Kidney glomerular epithelial cell (primary cell): ENCODE results near the gene OS9.
"Not testable (repeated sequence)": the region's sequence is repeated elsewhere in the genome, so short reads cannot be mapped to it uniquely, and the experiment has no call there.

Experiments
- DNase-seq: peaks from one replicate; lab custom pipeline; 2025; lab: John Stamatoyannopoulos, UW

Gene OS9

DNA sequence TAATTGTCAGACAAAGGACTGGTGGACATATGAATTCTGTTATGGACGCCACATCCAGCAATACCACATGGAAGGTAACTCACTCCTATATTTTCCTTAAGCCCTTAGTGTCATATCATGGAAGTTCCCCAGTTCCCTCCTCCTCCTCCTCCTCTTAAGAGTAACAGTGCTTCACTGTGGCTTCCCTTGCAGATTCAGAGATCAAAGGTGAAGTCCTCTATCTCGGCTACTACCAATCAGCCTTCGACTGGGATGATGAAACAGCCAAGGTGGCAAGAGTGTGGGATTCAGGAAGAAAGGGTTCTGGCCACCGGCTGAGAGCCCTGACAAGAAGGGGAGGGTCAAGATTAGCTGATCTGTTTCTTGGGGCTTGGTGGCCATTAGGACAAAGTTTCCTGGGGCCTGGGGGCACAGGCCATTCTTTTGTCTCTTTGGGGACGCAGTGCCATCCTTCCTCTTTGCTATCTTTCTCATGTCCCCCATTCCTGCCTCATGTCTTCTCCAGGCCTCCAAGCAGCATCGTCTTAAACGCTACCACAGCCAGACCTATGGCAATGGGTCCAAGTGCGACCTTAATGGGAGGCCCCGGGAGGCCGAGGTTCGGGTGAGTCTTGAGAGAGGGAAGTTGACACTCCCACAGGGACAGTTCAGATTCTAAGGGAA lies 2.0 kb downstream of the OS9 start:
- no peak for DNase-seq

DNA sequence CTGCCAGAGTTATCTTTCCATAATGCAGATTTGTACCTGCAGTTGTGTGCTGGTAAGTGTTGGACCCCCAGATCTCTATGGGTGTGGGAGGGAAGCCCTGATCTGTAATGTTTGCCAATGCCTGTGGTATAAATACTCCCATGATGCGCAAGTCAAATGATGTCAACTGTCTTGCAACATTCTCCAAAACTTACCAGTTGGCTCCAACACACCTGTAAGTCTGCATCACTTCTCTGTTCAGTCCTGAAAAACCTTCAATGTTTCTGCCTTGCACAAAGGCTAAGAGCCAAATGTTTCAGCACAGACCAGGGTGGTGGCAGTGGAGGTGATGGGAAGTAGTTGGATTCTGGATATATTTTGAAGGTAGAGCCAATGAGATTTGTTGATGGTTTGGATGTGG lies 3.1 kb downstream of the OS9 start:
- no peak for DNase-seq

DNA sequence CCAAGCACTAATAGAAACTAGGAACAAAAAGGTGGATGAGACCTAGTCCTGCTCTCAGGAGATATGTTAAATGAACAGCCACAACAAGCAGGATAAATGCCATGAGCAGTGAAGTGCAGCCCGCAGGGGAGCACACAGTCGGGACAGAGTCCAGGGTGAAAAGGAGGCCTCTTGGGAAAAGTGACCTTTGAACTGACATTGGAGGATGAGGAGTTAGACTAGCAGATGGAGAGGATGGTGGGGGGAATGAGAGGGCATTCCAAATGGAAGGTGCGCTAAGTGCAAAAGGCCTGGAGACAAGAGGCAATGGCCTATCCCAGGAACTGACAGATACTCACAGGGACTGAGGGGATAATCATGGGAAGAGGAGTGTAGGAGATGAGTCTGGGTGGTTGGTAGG lies 4.5 kb downstream of the OS9 start:
- DNase-seq, result no peak

DNA sequence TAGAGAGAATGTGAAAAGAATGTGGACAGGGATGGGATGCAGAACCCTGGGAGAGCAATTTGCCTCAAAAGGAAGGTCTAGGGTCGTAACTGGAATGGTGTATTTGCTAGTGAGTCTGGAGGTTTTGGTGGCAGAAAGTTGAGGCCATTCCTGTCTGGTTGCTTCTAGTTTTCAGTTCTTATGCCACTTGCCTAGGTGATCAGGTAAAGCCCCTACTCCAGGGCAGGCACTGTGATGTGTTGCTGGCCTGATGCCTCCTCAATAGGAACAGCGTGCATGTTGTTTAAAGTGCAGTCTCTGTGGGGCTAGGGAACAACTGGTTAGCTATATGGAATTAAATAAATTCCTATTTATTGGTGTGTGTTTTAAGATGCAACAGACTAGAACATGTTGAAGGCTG lies 6.4 kb downstream of the OS9 start:
- DNase-seq, result no peak

DNA sequence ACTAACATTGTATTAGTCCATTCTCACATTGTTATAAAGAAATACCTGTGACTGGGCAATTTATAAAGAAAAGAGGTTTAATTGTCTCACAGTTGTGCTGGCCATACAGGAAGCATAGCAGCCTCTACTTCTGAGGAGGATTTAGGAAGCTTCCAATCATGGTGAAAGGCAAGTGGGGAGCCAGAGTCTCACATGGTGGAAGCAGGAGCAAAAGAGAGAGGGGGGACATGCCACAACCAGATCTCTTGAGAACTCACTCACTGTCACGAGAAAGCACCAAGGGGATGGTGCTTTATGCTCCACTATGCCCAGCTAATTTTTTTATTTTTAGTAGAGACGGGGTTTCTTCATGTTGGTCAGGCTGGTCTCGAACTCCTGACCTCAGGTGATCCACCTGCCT lies 13.3 kb downstream of the OS9 start:
- no peak for DNase-seq

DNA sequence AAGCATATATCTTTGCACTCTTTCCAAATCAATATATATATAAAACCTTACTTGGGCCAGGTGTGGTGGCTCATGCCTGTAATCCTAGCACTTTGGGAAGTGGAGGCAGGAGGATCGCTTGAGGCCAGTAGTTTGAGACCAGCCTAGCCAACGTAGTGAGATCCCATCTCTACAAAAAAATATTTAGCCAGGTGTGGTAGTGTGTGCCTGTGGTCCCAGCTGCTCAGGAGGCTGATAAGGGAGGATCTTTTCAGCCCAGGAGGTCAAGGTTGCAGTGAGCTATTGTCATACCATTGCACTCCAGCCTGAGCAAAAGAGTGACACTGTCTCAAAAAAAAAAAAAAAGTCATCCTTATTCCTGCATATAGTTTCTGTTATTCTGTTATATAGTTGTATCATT lies 14.4 kb downstream of the OS9 start:
- no peak for DNase-seq

DNA sequence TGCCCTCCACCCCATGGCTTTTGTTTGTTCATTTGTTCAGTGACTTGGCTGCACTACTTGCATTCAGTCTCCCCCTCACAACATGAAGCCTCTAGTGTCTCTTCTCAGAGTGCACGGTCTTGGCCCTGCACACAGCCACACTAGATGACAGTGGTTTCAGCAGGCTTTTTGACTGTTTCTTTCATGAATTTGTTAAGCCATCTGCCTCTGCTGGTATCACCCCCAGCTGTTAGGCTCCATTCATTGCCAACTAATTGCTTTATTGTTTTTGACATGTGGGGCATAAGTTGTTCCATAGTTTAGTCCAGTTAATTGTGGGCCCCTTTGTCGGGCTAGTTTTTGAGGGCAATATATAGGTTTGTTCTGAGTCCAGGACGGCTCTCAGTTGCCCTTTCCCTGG lies 18.8 kb downstream of the OS9 start:
- DNase-seq, result no peak

DNA sequence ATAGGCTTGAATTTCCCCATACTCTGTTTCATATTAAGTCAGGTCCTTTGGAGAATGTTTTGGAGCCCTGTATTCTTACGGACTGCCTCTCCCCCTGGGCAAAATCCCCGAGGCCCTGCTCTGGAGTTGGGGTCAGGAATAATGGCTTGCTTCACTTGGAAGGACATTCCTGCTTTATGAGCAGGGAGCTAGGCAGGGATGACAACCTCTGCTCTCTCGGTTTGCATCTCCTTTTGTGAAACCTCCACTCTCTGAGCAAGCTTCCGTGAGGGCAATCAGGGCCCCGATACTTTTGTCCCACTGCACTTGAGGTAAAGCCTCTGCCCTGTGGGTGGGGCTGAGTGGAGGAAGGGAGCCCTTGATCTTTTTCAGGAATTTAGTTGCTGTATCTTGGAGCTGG lies 19.3 kb downstream of the OS9 start:
- DNase-seq, result no peak

DNA sequence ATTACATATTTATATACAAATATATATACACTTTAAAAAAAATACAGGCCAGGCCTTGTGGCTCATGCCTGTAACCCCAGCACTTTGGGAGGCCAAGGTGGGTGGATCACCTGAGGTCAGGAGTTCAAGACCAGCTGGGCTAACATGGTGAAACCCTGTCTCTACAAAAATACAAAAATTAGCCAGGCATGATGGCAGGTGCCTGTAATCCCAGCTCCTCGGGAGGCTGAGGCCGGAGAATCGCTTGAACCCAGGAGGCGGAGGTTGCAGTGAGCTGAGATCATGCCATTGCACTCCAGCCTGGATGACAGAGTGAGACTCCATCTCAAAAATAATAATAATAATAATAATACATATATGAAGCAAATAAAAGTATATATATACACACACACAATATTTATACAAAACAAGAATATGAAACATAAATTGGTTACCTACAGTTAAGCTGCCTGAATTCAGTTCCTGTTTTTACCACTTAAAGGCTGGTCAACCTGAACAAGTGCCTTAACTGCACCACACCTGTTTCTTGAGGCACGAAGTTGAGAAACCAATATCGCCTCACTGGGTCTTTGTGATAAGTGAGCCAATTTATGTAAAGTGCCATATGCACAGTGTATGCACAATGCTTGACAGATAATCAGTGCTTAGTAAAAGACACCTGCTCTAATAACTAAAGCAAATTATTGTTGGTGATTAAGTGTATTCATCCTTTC lies 21.3 kb downstream of the OS9 start:
- not testable (repeated sequence) for DNase-seq

DNA sequence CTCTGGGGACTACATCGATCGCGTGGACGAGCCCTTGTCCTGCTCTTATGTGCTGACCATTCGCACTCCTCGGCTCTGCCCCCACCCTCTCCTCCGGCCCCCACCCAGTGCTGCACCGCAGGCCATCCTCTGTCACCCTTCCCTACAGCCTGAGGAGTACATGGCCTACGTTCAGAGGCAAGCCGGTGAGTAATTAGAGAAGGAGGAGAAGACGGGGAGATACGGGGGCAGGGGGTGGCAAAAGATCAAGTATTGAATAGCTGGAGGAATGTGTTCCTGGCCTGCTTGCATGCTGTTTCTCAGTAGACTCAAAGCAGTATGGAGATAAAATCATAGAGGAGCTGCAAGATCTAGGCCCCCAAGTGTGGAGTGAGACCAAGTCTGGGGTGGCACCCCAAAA lies 21.9 kb downstream of the OS9 start:
- DNase-seq, result no peak

DNA sequence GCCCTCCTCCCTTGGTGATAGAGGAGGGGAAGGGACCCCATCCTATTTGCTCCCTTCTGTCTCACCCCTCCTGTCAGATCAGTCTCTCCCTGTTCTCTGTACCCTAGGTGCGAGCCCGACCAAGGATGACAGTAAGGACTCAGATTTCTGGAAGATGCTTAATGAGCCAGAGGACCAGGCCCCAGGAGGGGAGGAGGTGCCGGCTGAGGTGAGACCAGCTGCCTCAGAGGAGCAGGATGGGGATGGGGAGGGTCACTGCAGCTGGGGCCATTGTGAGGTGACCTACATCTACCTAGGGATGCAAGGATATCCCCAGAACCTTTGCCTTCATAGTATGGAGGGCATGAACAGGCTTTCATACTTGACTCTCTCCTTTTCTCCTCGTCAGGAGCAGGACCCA lies 22.4 kb downstream of the OS9 start:
- no peak for DNase-seq

DNA sequence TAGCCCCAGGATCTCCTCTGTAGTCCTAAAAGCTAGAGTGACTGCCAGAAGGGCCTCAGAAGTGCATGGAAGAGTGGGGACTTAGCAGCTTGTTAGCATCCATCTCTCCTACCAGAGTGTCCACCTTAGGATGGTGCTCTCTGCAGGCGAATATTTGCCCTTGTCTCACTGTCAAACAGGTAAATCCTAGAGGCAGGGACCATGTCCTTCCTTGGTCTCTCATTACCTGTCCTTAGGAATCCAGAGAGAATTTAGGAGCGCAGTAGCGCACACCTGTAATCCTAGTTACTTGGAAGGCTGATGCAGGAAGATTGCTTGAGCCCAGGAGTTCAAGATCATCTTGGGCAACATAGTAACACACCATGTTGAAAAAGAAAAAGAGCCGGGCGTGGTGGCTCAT lies 23.2 kb downstream of the OS9 start:
- DNase-seq, result no peak

DNA sequence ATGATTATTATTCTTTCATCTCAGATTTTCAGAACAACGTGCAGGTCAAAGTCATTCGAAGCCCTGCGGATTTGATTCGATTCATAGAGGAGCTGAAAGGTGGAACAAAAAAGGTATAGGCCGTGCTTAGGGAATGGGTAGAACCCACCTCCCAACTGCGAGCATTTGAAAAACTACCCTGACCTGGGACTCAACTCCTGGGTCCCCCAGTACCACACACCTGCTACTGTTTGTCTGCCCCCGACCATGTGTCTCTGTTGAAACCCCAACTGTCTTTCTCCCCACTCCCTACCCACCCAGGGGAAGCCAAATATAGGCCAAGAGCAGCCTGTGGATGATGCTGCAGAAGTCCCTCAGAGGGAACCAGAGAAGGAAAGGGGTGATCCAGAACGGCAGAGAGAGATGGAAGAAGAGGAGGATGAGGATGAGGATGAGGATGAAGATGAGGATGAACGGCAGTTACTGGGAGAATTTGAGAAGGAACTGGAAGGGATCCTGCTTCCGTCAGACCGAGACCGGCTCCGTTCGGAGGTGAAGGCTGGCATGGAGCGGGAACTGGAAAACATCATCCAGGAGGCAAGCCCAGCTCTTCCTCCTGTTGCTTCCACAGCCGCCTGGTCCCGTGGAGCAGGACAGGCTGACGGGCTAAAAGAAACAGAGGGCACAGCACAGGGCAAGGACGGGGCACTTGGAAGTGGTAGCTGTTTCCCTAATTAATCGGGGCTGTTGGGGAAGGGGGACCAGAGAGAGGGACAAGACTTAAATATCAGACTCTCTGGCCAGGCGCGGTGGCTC lies 24.1 kb downstream of the OS9 start:
- no peak for DNase-seq

DNA sequence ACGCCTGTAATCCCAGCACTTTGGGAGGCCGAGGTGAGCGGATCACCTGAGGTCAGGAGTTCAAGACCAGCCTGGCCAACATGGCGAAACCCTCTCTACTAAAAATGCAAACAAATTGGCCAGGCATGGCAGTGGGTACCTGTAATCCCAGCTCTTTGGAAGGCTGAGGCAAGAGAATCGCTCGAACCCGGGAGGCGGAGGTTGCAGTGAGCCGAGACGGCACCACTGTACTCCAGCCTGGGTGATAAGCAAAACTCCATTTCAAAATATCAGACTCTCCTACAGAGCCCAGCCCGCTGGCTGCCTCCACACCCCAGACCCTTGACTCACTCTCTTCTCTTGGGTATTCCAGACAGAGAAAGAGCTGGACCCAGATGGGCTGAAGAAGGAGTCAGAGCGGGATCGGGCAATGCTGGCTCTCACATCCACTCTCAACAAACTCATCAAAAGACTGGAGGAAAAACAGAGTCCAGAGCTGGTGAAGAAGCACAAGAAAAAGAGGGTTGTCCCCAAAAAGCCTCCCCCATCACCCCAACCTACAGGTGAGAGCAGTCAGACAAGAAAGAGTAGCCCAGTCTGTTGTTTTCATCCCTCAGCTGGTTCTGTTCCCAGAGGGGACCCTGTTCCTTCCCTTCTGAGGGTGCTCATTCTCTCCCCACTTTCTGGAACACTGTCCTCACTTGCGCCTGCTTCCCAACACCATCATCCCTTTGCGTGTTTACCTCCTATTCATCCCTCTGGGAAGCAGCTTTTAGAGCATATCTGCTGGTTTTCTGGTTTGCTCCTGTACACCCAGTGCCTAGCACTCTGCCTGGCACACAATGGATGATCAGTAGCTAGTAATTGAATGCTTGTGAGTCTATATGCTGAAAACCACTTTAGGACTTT lies 25.0 kb downstream of the OS9 start:
- no peak for DNase-seq

DNA sequence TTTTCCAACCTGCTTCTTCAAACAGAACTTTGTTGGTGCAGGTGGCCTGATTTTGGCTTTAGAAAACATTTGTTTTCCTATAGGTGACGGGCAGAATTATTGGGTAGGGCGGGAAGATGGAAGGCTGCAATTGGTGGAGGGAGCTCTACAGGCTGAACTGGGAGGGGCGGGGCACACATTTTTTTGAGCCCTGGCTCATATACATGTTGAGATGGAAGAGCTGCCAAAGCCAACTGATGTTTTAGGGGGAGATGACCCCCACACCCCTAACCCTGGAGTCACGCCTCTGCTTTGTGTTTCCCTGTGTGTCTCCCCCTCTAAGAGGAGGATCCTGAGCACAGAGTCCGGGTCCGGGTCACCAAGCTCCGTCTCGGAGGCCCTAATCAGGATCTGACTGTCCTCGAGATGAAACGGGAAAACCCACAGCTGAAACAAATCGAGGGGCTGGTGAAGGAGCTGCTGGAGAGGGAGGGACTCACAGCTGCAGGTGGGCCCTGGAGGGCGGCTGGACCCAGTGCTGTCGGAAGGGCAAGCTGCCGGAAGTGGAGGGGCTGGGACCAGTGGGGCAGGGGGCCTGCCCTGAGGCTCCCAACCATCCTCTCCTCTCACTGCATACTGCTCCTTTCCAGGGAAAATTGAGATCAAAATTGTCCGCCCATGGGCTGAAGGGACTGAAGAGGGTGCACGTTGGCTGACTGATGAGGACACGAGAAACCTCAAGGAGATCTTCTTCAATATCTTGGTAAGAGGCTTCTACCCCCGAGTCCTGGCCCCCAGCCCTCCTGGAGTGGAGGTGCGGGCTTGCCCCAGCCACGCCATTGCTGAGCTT lies 26.1 kb downstream of the OS9 start:
- DNase-seq, result no peak

DNA sequence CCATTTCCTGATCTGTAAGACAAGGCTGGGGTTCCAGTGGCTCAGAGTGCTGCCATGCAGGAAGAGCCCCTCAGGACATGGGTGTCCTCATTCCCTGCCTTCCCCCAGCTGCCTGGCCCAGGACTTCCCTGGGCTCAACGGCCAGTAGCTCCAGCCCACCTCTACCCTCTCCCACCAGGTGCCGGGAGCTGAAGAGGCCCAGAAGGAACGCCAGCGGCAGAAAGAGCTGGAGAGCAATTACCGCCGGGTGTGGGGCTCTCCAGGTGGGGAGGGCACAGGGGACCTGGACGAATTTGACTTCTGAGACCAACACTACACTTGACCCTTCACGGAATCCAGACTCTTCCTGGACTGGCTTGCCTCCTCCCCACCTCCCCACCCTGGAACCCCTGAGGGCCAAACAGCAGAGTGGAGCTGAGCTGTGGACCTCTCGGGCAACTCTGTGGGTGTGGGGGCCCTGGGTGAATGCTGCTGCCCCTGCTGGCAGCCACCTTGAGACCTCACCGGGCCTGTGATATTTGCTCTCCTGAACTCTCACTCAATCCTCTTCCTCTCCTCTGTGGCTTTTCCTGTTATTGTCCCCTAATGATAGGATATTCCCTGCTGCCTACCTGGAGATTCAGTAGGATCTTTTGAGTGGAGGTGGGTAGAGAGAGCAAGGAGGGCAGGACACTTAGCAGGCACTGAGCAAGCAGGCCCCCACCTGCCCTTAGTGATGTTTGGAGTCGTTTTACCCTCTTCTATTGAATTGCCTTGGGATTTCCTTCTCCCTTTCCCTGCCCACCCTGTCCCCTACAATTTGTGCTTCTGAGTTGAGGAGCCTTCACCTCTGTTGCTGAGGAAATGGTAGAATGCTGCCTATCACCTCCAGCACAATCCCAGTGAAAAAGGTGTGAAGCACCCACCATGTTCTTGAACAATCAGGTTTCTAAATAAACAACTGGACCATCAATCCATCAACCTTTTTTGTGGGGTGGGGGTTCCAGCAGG lies 27.0 kb downstream of the OS9 start:
- DNase-seq, result no peak

DNA sequence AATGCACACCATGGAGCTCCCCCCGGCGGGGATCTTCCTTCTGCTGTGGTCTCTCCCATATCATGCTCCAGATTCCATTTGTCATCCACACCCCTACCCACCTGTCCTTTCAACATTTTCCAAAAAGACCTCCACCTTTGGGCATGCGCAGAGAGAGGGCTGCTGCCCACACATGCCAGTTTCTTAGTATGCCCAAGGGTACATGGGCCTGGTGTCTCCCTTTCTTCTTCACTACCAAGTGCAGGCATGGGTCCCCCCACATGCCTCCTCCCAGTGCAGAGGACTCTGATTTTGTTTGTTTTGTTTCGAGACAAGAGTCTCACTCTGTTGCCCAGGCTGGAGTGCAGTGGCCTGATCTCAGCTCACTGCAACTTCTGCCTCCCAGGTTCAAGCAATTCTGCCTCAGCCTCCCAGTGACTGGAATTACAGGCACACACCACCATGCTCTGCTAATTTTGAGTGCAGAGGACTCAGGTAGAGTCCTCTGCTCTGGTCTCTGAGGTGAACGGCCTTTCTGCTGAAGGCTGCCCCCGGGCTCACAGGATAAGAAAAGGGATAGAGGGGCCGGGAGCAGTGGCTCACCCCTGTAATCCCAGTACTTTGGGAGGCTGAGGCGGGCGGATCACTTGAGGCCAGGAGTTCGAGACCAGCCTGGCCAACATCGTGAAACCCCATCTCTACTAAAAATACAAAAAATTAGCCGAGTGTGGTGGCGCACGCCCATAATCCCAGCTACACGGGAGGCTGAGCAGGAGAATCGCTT lies 28.1 kb downstream of the OS9 start:
- DNase-seq, result not testable (repeated sequence)

DNA sequence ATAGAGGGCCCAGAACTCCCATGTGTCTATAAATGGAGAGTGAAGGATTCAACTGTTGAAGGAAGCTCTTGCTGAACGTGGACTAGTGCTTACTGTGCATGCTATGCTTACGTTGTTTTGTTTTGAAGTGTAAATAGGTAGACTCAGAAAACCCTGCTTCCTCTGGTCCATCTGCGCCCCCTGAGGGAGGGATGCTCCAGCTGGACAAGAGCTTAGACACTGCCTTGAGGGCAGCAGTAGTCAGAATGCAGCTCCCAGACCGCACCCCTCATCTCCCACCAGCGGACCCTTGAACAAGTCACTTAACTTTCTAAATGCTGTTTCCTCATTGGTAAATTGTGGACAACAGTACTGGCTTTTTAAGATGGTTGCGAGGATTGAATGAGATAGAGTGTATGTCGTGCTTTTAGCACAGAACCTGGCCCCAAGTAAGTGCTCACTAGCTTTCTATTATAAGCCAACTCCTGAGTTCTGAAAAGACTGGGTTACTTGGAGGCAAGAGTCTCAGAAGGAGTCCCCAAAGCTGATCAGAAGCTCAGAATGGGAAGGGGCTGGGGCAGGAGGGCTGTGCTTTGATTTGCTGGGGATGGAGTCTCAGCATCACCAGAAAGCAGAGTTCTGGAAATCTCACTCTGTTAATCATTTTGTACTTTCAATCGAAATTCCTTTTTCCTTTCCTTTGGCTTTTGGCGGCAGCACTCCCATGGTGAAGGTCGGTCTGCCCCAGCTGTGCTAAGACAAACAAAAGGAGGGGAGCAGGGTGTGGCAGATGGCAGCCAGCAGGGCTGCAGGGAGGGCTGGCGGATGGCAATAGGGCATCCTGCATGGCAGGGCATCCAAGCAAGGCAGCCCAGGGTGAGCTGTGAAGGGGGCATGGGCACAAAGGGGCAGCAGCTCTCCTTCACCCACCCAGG lies 29.0 kb downstream of the OS9 start:
- DNase-seq, result no peak
